Tongue (tissue), 2 donors: ENCODE results near the gene TRIM26. TPM values are rescaled to one million over a fixed set of nuclear protein-coding genes. Genes with fewer than 3 reads are reported as not detected.
A peak's percentile ranks its signal among the peaks of the same experiment; 100 is the strongest.
"Not testable (repeated sequence)": the region's sequence is repeated elsewhere in the genome, so short reads cannot be mapped to it uniquely, and the experiment has no call there.

Experiments
- DNase-seq: peaks from one replicate; pipeline ENCODE4 v3.0.0-alpha.2; 2015
- total RNA-seq: library from RNA; depleted of rRNA; stranded (reverse); fragments of >200 nt; gene quantifications from one replicate; pipeline ENCODE4 v1.2.3, GENCODE V29; 2014

TRIM26 gene
- total RNA-seq = 35.4 TPM

- peak; percentile 99 for DNase-seq
These were observed at the start of gene TRIM26 for GRCh38 chr6:30212865-30213666. Gene TRIM26, minus strand, starts transcription at chr6:30213406. Its CDS starts 14,303 bp downstream, at chr6:30199103.

DNA sequence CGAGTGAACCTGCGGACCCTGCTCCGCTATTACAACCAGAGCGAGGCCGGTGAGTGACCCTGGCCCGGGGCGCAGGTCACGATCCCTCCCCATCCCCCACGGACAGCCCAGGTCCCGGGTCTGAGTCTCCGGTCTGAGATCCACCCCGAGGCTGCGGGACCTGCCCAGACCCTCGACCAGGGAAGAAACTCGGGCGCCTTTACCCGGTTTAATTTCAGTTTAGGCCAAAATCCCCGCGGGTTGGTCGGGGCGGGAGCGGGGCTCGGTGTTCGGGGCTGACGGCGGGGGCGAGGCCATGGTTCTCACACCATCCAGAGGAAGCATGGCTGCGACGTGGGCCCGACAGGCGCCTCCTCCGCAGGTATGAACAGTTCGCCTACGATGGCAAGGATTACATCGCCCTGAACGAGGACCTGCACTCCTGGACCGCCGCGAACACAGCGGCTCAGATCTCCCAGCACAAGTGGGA is 46.9 kb upstream of the TRIM26 start:
- peak; percentile 6 for DNase-seq

GRCh38 chr6:30259140-30260035 is 46.2 kb upstream of the TRIM26 start:
- peak; percentile 89 for DNase-seq

- no peak for DNase-seq
These were observed 45.0 kb upstream of the TRIM26 start for GRCh38 chr6:30258204-30258603.

- DNase-seq = not testable (repeated sequence)
These were observed 39.2 kb upstream of the TRIM26 start for GRCh38 chr6:30252417-30252816.

DNA sequence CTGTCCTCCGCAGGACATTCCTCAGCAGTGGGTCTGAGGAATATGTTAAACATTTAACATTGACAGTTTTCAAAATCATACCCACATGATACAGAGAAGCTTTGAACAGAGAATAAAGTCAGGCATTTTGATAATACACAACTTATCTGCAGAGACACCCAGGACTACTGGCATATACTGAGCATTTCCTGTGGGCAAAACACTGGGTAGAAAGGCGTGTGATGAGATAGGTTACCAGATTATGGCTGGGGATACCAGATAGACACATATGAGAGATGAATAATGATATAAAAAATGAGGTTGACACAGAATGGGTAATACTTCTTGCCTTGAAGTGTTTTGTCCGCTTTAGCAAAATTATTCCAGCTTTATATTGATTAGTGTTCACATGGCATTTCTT is 31.4 kb upstream of the TRIM26 start:
- no peak for DNase-seq

DNA sequence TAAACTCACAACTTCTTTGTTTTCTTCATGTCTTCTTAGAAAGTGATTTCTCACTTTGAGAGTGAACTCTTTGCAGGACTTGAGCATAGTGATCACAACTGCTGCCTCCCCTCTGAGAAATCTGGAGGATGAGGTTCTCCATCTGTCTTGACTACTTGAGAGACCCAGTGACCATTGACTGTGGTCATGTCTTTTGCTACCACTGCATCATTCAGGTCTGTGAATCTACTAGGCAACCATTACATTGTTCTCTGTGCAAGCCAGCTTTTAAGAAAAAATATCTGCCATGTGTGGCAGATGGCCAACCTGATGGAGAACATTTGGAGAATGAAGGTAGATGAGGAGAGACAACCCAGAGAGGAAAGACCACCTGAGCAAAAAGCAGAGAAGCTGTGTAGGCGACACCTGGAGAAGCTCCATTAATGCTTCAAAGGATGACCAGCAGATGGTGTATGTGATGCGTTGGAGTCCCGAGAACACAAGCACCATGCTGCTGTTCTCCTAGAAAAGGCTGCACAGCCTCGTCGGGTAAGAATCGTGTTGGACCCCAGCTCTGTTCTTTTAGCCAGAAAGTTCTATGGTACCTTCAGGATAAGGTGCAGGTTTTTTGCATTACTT is 25.1 kb upstream of the TRIM26 start:
- no peak for DNase-seq

DNA sequence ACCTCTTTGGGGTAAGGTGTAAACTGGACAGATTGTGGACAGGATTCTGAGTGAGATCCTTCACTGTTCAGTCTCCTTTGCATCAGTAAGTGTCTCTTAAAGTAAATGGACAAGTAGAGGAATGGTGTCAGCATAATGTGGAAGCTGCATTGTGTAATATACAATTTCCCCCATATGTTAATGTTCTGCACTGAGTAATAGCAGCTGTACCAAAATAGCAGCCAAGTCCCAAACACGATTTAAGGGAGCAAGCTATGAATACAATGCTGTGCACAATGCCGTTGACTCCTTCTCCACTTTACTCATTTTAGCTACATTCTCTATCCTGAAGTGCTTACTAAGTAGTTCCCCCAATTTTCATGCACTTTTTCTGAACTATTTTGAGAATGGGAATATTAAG is 21.1 kb upstream of the TRIM26 start:
- DNase-seq = no peak

DNA sequence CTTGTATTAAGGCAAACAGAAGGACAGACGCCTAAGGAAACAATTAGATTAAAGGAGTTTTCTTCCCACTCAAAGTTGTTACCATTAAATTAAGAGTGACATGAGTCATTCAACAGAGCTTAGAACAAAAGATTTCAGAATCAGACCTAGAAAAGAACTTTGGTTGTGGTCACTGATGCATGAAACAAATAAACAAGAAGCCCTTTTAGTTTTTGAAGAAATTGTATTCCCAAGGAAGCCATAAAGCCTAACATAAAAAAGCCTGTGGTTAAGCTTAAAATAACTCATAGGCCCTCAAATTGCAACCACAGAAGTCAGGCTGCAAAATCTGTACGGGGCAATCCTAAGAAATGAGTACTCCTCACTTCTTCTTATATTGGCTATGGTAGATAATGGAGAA is 17.9 kb upstream of the TRIM26 start:
- no peak for DNase-seq

DNA sequence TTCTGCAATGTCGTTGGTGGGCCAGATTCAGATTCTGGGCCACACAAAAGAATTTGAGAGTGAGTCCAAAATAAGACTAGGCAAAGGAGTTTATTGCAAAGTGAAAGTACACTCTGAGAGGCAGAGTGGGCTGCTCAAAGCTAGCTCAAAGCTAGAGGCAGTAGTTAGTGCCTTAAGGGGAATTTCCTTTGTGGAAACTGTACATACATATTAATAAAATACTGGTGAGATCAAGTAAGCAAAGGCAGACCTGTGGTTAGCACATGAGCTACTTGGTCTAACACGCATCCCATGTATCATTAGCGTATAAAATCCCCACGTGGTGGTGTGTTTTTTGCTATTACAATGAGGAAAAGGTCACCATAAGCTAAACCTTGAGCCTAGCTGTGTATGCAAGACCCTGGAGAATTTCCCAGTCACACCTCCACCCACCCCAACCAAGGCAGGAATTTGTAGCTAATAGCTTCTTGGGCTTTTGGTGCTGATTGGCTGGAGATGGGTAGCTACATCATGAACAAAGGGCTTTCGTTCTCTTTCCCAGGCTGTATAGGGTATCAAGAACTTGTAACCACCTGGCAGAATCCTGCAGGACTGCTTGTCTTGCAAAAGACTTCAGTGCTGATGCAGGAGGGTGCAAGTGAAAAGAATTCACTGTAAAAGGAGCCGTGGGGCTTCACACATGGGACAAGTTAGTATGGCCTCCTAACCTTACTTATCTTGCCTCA is 14.7 kb upstream of the TRIM26 start:
- DNase-seq = no peak

GRCh38 chr6:30227242-30227722 is 14.1 kb upstream of the TRIM26 start:
- no peak for DNase-seq

DNA sequence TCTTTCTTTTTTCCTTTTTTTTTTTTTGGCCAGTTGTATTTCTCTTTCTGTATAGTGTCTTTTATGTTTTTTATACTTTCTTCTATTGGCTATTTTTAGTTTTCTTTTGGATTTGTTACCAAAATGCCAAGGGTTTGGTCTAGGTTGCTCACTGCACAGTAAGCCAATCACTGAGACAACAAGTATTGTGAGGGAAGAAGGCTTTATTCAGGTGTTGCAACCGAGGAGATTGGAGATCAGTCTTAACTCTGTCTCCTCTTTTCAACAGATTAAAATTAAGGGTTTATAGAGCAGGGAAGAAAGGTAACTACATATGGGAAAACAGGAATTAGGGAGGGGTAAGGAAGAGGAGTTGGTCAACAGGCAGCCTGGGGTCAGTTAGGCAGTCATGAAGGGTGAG is 10.1 kb upstream of the TRIM26 start:
- no peak for DNase-seq

GRCh38 chr6:30221956-30222355 is 8.8 kb upstream of the TRIM26 start:
- not testable (repeated sequence) for DNase-seq

DNA sequence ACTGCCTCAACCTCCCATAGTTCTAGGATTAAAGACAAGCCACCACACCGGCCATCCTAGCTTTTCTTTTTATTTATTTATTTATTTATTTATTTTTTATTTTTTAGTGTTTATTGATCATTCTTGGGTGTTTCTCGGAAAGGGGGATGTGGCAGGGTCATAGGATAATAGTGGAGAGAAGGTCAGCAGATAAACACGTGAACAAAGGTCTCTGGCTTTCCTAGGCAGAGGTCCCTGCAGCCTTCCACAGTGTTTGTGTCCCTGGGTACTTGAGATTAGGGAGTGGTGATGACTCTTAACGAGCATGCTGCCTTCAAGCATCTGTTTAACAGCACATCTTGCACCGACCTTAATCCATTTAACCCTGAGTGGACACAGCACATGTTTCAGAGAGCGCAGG is 8.2 kb upstream of the TRIM26 start:
- not testable (repeated sequence) for DNase-seq

GRCh38 chr6:30219244-30219643 is 6.0 kb upstream of the TRIM26 start:
- peak; percentile 69 for DNase-seq

- DNase-seq = no peak
These were observed 2.9 kb upstream of the TRIM26 start for GRCh38 chr6:30216096-30216495.

- no peak for DNase-seq
These were observed 1.4 kb upstream of the TRIM26 start for GRCh38 chr6:30214657-30214982.

- DNase-seq = peak; percentile 85
These were observed 901 bp upstream of the TRIM26 start for GRCh38 chr6:30213957-30214656.

DNA sequence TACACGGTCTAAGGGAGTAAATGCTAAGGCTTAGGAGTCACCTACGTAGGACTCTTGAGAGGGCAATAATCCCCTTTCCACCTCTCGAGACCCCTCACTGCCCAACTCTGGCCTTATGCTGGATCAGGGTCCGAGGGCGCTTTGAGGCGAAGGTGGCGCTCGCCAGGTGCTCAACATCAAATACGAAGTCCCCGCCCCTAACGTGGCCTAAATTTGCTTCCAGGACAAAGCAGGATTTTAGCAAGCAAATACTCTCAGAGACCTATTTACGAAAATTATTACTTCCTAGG is 406 bp upstream of the TRIM26 start:
- no peak for DNase-seq

- DNase-seq = no peak
These were observed 1.3 kb downstream of the TRIM26 start for GRCh38 chr6:30211899-30212298.

- no peak for DNase-seq
These were observed 1.9 kb downstream of the TRIM26 start for GRCh38 chr6:30211306-30211705.
